Stomach (tissue), 9 donors: Measurements from ENCODE around the gene SSC5D. TPM values are rescaled to one million over a fixed set of nuclear protein-coding genes. Genes with fewer than 3 reads are reported as not detected.
A peak's percentile ranks its signal among the peaks of the same experiment; 100 is the strongest.
"Not testable (repeated sequence)": the region's sequence is repeated elsewhere in the genome, so short reads cannot be mapped to it uniquely, and the experiment has no call there.

ENCODE experiments used
- DNase-seq, 2 donors: peaks; one replicate each; pipeline versions ENCODE4 v3.0.0 to v3.0.0-alpha.2; 2013 to 2019
- H3K27ac ChIP-seq, 5 donors: fragments of 200-600 bp in 4 of 5; sonication (generic) in 4 of 5; one replicate each; pipeline ENCODE4 v1.5.1; 2013 to 2019; ENCODE audit warnings: mild to moderate bottlenecking in 1 of 5, moderate library complexity in 1 of 5
- H3K27me3 ChIP-seq, 3 donors: fragments of 200-600 bp; sonication (generic); one replicate each; pipeline ENCODE4 v1.5.1; 2017 to 2019; ENCODE audit warnings: mixed run types in 1 of 3
- H3K36me3 ChIP-seq, 4 donors: fragments of 200-600 bp; sonication (generic); 1 replicate in 3 of 4; 2 replicates in 1 of 4; pipeline ENCODE4 v1.5.1; 2016 to 2019
- H3K4me1 ChIP-seq, 4 donors: fragments of 200-600 bp; sonication (generic); one replicate each; pipeline ENCODE4 v1.5.1; 2016 to 2019
- H3K4me3 ChIP-seq, 4 donors: fragments of 200-600 bp; sonication (generic) in 3 of 4; one replicate each; pipeline ENCODE4 v1.5.1; 2016 to 2019; ENCODE audit warnings: mild to moderate bottlenecking in 1 of 4
- H3K9me3 ChIP-seq, 4 donors: fragments of 200-600 bp; sonication (generic); one replicate each; pipeline ENCODE4 v1.5.1; 2016 to 2019
- EP300 ChIP-seq: sonication (generic); formaldehyde crosslinking; IDR thresholded peaks from one replicate; pipeline ENCODE4 v1.6.1; 2017; ENCODE audit warnings: antibody characterized with exemption
- POLR2A ChIP-seq, 4 donors: fragments of 450-650 bp; IDR thresholded peaks; one replicate each; pipeline ENCODE4 v1.6.1; 2016; ENCODE audit warnings: antibody characterized with exemption in 4 of 4, control low read depth in 2 of 4, mild to moderate bottlenecking in 1 of 4, moderate library complexity in 1 of 4
- POLR2AphosphoS5 ChIP-seq, 3 donors: sonication (generic); formaldehyde crosslinking; IDR thresholded peaks; one replicate each; pipeline ENCODE4 v1.6.1; 2016; ENCODE audit warnings: antibody characterized with exemption in 3 of 3
- WGBS, 5 donors: extraction: QIAGEN DNeasy Blood & Tissue Kit in 3 of 5; methylation state at CpG; one replicate each; pipeline versions ENCODE4 v1.1.5 to v1.1.7; 2013 to 2018; 5-methylcytosine and 5-hydroxymethylcytosine counted together
- intact Hi-C: fragments of 100-400 bp; cut with DNase I; formaldehyde crosslinking; loops from one replicate; pipeline ENCODE4 v1.15.1; 2023; ENCODE audit warnings: low total_unique reads
- polyA plus RNA-seq, 3 donors: library from polyadenylated mRNA; stranded (reverse); fragments of 200-250 nt; gene quantifications; one replicate each; pipeline ENCODE4 v1.2.3, GENCODE V29; 2013
- total RNA-seq, 5 donors: library from RNA; depleted of rRNA; stranded (reverse); fragments of >200 nt; gene quantifications; one replicate each; pipeline versions ENCODE4 v1.1.0 to v1.2.3, GENCODE V29; 2014 to 2016
- TF ChIP-seq, protein P1 (sequence below), 7 experiments: fragments of 450-650 bp in 4 of 7; fragments of 200-600 bp in 3 of 7; sonication (generic) in 3 of 7; IDR thresholded peaks; one replicate each; pipeline ENCODE4 v1.5.1; 2016 to 2019; ENCODE audit warnings: antibody characterized with exemption in 7 of 7, control low read depth in 2 of 7, mild to moderate bottlenecking in 1 of 7
- donor health status: healthy with polysubstance abuse.
- donor health status: Bipolar disorder and iron deficiency.
- donor health status: healthy.

SSC5D gene
- total and polyA plus RNA-seq, 8 donors: 0.46 to 15.1 (median 2.2) TPM; not detected in 1

DNA sequence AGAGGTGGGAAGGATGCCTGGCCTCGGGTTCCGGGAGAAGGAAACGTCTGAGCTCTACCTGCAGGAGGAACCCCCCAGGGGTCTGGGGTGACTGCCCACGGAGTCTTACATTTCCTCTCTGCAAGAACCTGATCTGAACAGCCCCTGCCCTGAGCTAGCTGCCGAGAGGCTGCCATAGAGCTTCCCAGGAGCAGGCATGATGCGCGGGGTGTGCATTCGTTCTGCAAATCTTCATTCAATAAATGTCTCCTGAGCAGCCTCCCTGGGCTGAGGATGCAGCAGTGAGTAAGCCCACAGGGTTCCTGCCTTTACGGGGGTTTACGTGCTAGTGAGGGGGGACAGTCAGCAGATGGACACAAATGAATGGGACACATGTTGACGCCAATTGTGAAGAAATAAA lies 43.6 kb upstream of the SSC5D start:
- H3K27me3 ChIP-seq: peaks cover 22 to 91% (median 64%) of the 10 kb centered on the region in 3 donors

DNA sequence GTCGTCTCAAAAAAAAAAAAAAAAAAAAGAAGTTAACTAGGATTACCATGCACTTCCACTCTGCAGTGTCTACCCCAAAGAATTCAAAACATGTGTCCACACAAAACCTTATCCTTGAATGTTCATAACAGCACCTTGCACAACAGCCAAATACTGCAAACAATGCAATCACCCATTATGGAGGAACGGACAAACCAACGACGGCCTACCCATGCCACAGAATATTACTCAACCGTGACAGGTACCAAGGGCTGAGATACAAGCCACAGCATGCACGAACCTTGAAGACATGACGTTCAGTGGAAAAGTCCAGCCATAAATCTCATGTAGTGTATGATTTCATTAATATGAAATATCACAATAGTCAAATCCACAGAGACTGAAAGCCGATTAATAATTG lies 42.2 kb upstream of the SSC5D start:
- whole genome bisulfite sequencing, 5 donors: 56 to 66% (median 64%) methylated on average over 8 of the region's 8 CpGs
- intact Hi-C loops: no loop called here
- H3K27me3 ChIP-seq: peaks cover 16 to 89% (median 55%) of the 10 kb centered on the region in 3 donors

More for the DNA sequence above, 43.6 kb upstream of the SSC5D start:
- Histone ChIP-seq H3K9me3 (no peaks in the 10 kb centered on the region), H3K36me3 (no peaks in the 10 kb centered on the region), H3K4me3 (no peak overlapping the region), H3K27ac (no peak overlapping the region), H3K4me1 (peaks cover 4 to 31% (median 23%) of the 10 kb centered on the region in 4 donors)
- no peak for TF ChIP-seq EP300
- TF ChIP-seq POLR2AphosphoS5 (IDR thresholded peaks at IDR 0.05): no peak
- TF ChIP-seq, protein P1, sequence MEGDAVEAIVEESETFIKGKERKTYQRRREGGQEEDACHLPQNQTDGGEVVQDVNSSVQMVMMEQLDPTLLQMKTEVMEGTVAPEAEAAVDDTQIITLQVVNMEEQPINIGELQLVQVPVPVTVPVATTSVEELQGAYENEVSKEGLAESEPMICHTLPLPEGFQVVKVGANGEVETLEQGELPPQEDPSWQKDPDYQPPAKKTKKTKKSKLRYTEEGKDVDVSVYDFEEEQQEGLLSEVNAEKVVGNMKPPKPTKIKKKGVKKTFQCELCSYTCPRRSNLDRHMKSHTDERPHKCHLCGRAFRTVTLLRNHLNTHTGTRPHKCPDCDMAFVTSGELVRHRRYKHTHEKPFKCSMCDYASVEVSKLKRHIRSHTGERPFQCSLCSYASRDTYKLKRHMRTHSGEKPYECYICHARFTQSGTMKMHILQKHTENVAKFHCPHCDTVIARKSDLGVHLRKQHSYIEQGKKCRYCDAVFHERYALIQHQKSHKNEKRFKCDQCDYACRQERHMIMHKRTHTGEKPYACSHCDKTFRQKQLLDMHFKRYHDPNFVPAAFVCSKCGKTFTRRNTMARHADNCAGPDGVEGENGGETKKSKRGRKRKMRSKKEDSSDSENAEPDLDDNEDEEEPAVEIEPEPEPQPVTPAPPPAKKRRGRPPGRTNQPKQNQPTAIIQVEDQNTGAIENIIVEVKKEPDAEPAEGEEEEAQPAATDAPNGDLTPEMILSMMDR (IDR thresholded peaks at IDR 0.05): no peak
- TF ChIP-seq POLR2A (IDR thresholded peaks at IDR 0.05): no peak
- intact Hi-C loops: no loop called here
- WGBS, 5 donors: 39 to 53% (median 49%) methylated on average over 11 of the region's 11 CpGs
- DNase-seq: no peak

DNA sequence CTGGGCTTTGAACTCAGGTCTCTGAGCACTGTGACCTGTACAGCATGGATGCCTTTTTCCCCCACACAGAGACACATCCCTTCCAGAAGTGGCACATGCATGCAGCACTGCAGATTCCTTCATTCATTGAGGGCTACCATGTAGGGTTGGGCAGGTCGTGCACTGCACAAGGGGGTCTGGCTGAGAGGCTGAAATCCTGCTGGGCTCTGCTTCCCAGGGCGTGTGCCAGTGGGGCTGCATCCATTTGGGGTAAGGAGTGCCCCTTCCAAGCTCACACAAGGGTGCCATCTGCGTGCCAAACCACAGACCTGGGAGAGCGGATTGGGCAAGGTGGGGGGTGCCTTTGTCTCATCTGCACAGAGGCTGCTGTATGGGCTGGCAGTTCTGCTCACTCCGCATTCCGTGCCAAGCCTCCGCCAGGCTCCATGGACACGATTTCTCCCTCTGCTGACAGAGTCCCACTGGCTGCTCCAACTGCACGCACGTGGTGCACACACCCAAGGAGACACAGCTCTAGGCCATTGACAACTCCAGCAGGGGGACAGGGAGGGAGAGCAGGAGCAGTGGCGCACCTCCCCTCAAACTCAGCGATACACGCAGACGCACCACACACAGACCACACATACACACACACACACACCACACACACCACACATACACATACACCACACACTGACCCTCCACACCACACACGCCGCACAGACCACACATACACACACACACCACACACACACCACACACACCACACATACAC lies 40.6 kb upstream of the SSC5D start:
- peak in 1 of 2 donors; percentile 48 for DNase-seq
- H3K36me3 ChIP-seq: no peaks in the 10 kb centered on the region
- H3K27me3 ChIP-seq: peaks cover 27 to 89% (median 56%) of the 10 kb centered on the region in 3 donors
- H3K4me1 ChIP-seq: peaks cover 16 to 27% (median 23%) of the 10 kb centered on the region in 4 donors
- 27 to 38% (median 28%) methylated on average over 11 to 16 of the region's 16 CpGs for WGBS, 5 donors
- intact Hi-C loops: no loop called here
- TF ChIP-seq POLR2AphosphoS5 (IDR thresholded peaks at IDR 0.05): no peak
- TF ChIP-seq EP300: no peak
- TF ChIP-seq, protein P1 (IDR thresholded peaks at IDR 0.05): no peak
- no peak for TF ChIP-seq POLR2A (IDR thresholded peaks at IDR 0.05)
- no peaks in the 10 kb centered on the region for H3K9me3 ChIP-seq
- no peak overlapping the region for H3K4me3 ChIP-seq
- no peak overlapping the region for H3K27ac ChIP-seq

More for the DNA sequence above, 42.2 kb upstream of the SSC5D start:
- no peaks in the 10 kb centered on the region for H3K36me3 ChIP-seq
- no peak overlapping the region for H3K4me3 ChIP-seq
- H3K9me3 ChIP-seq: no peaks in the 10 kb centered on the region
- no peak overlapping the region for H3K27ac ChIP-seq
- DNase-seq: no peak
- TF ChIP-seq, protein P1 (IDR thresholded peaks at IDR 0.05): no peak
- TF ChIP-seq POLR2A (IDR thresholded peaks at IDR 0.05) (no peak), POLR2AphosphoS5 (IDR thresholded peaks at IDR 0.05) (no peak), EP300 (no peak)
- peaks cover under 1 to 25% (median 18%) of the 10 kb centered on the region in 4 donors for H3K4me1 ChIP-seq

DNA sequence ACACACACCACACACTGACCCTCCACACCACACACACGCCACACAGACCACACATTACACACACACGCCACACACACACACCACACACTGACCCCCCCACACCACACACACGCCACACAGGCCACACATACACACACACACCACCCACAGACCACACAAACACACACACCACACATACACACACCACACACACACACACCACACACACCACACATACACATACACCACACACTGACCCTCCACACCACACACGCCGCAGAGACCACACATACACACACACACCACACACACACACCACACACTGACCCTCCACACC lies 40.1 kb upstream of the SSC5D start:
- intact Hi-C loops: not testable (repeated sequence)

DNA sequence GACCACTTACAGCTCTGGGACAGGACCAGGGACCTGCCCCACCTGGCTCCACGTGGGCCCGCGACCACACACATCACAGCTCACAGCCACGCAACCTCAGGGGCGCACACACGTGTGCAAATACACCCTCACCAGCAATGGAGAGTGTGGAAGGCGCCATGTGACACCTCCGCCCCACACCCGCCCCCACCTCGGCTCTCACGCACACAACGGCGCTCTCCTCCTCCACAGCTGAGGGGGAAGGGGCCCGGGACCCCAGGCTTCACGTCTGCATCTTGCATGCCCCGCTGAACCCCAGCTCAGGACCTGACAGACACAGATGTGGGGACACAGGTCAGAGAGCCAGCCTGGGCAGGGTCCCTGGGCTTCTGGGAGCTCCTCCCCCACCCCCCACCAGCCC lies 38.8 kb upstream of the SSC5D start:
- peaks cover 20 to 78% (median 44%) of the 10 kb centered on the region in 3 donors for H3K27me3 ChIP-seq
- H3K9me3 ChIP-seq: no peaks in the 10 kb centered on the region
- no peak for DNase-seq
- no peak overlapping the region for H3K27ac ChIP-seq
- WGBS, 5 donors: 25 to 37% (median 25%) methylated on average over 2 to 16 of the region's 16 CpGs
- peaks cover 0 to 7% (median 3%) of the 10 kb centered on the region in 4 donors for H3K36me3 ChIP-seq
- TF ChIP-seq POLR2A (IDR thresholded peaks at IDR 0.05): no peak
- no peak overlapping the region for H3K4me3 ChIP-seq
- H3K4me1 ChIP-seq: peaks cover 22 to 24% (median 22%) of the 10 kb centered on the region in 4 donors
- intact Hi-C loops: no loop called here

More for the DNA sequence above, 40.1 kb upstream of the SSC5D start:
- WGBS, 5 donors: 83 to 92% (median 86%) methylated on average over 5 of the region's 5 CpGs
- H3K27me3 ChIP-seq: peaks cover 27 to 89% (median 56%) of the 10 kb centered on the region in 3 donors
- H3K36me3 ChIP-seq, H3K4me3 ChIP-seq, DNase-seq, H3K27ac ChIP-seq, H3K9me3 ChIP-seq: not testable (repeated sequence)
- H3K4me1 ChIP-seq: peaks cover 21 to 27% (median 23%) of the 10 kb centered on the region in 4 donors
